B cell (primary cell): ENCODE data around the gene RFK.

Source experiments
- EZH2 ChIP-seq: IDR thresholded peaks from 2 replicates; pipeline ENCODE4 v1.6.1; 2012; ENCODE audit warnings: borderline replicate concordance, low read depth, mild to moderate bottlenecking, moderate library complexity, low read length; ENCODE audit not compliant: insufficient read depth, poor library complexity, severe bottlenecking
- TF ChIP-seq, protein P1 (sequence below): fragments of 200-600 bp; IDR thresholded peaks from one replicate; pipeline ENCODE4 v1.8.0; 2022; ENCODE audit warnings: antibody characterized with exemption, mild to moderate bottlenecking

DNA sequence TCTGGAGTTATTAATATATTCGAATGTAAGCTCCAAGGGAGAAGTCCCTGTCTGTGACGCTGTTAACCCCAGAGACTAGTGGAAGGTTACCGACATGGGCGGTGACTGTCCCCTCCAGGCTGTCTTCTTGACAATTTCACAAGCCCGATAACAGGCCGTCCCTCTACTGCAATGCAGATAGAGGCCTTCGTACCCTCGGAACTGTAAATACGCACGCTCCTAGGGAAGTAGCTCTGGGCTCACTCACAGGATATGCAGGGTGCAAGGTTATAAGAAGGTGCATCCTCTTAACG is 680 bp upstream of the RFK start:
- TF ChIP-seq, protein P1, sequence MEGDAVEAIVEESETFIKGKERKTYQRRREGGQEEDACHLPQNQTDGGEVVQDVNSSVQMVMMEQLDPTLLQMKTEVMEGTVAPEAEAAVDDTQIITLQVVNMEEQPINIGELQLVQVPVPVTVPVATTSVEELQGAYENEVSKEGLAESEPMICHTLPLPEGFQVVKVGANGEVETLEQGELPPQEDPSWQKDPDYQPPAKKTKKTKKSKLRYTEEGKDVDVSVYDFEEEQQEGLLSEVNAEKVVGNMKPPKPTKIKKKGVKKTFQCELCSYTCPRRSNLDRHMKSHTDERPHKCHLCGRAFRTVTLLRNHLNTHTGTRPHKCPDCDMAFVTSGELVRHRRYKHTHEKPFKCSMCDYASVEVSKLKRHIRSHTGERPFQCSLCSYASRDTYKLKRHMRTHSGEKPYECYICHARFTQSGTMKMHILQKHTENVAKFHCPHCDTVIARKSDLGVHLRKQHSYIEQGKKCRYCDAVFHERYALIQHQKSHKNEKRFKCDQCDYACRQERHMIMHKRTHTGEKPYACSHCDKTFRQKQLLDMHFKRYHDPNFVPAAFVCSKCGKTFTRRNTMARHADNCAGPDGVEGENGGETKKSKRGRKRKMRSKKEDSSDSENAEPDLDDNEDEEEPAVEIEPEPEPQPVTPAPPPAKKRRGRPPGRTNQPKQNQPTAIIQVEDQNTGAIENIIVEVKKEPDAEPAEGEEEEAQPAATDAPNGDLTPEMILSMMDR, result no peak
- no peak for TF ChIP-seq EZH2
